ENCODE measurements around the gene SLC13A3.
A peak's percentile ranks its signal among the peaks of the same experiment; 100 is the strongest.

Gene SLC13A3

GRCh38 chr20:46605978-46606816 is 45.1 kb downstream of the SLC13A3 start:
- DNase-seq (ENCODE audit: low spot score): no peak

GRCh38 chr20:46605181-46605580 is 46.1 kb downstream of the SLC13A3 start:
- no peak for DNase-seq (ENCODE audit: low spot score)

GRCh38 chr20:46604551-46605133 is 46.6 kb downstream of the SLC13A3 start:
- no peak for DNase-seq (ENCODE audit: low spot score)

GRCh38 chr20:46602429-46602828 is 48.8 kb downstream of the SLC13A3 start:
- no peak for DNase-seq (ENCODE audit: low spot score)

- no peak for DNase-seq (ENCODE audit: low spot score)
These were observed 49.6 kb downstream of the SLC13A3 start for GRCh38 chr20:46601603-46602122.

GRCh38 chr20:46600286-46600752 is 50.9 kb downstream of the SLC13A3 start:
- DNase-seq (ENCODE audit: low spot score): no peak

- no peak for DNase-seq (ENCODE audit: low spot score)
These were observed 51.9 kb downstream of the SLC13A3 start for GRCh38 chr20:46599227-46599987.

GRCh38 chr20:46595933-46596332 is 55.3 kb downstream of the SLC13A3 start:
- no peak for DNase-seq (ENCODE audit: low spot score)

GRCh38 chr20:46594725-46595124 is 56.5 kb downstream of the SLC13A3 start:
- DNase-seq (ENCODE audit: low spot score): no peak

GRCh38 chr20:46592580-46593362 is 58.5 kb downstream of the SLC13A3 start:
- DNase-seq (ENCODE audit: low spot score): peak; percentile 17

- DNase-seq (ENCODE audit: low spot score): no peak
These were observed 60.8 kb downstream of the SLC13A3 start for GRCh38 chr20:46590443-46590842.

GRCh38 chr20:46588532-46589511 is 62.4 kb downstream of the SLC13A3 start:
- no peak for DNase-seq (ENCODE audit: low spot score)

GRCh38 chr20:46587986-46588385 is 63.3 kb downstream of the SLC13A3 start:
- no peak for DNase-seq (ENCODE audit: low spot score)

- DNase-seq (ENCODE audit: low spot score): no peak
These were observed 64.5 kb downstream of the SLC13A3 start for GRCh38 chr20:46586724-46587123.

- DNase-seq (ENCODE audit: low spot score): no peak
These were observed 66.8 kb downstream of the SLC13A3 start for GRCh38 chr20:46584508-46584907.

GRCh38 chr20:46583411-46584214 is 67.6 kb downstream of the SLC13A3 start:
- DNase-seq (ENCODE audit: low spot score): no peak

GRCh38 chr20:46582648-46583047 is 68.6 kb downstream of the SLC13A3 start:
- DNase-seq (ENCODE audit: low spot score): no peak

GRCh38 chr20:46581391-46581790 is 69.9 kb downstream of the SLC13A3 start:
- no peak for DNase-seq (ENCODE audit: low spot score)

- no peak for DNase-seq (ENCODE audit: low spot score)
These were observed 70.5 kb downstream of the SLC13A3 start for GRCh38 chr20:46580613-46581205.

Measured in NAMALWA (cell line).